GM21737 (cell line): ENCODE data around the gene ACAP2.
"Not testable (repeated sequence)": the region's sequence is repeated elsewhere in the genome, so short reads cannot be mapped to it uniquely, and the experiment has no call there.

Experiments
- ATAC-seq: cut with Tn5 transposase; IDR thresholded peaks from one replicate; pipeline ENCODE4 v1.9.1; 2021; ENCODE audit warnings: mild to moderate bottlenecking, moderate library complexity; ENCODE audit not compliant: unreplicated experiment

ACAP2 gene

GRCh38 chr3:195249057-195249770 lies 193.6 kb downstream of the ACAP2 start:
- ATAC-seq, result no peak

GRCh38 chr3:195248281-195248680 lies 194.5 kb downstream of the ACAP2 start:
- no peak for ATAC-seq

GRCh38 chr3:195247863-195248189 lies 195.0 kb downstream of the ACAP2 start:
- ATAC-seq, result no peak

GRCh38 chr3:195247086-195247862 lies 195.5 kb downstream of the ACAP2 start:
- no peak for ATAC-seq

GRCh38 chr3:195246581-195246995 lies 196.2 kb downstream of the ACAP2 start:
- ATAC-seq, result no peak

- ATAC-seq, result no peak
Observed at GRCh38 chr3:195245531-195245951, 197.3 kb downstream of the ACAP2 start.

- ATAC-seq, result no peak
Observed at GRCh38 chr3:195241592-195242355, 201.0 kb downstream of the ACAP2 start.

GRCh38 chr3:195240939-195241338 lies 201.9 kb downstream of the ACAP2 start:
- no peak for ATAC-seq

GRCh38 chr3:195240171-195240701 lies 202.6 kb downstream of the ACAP2 start:
- no peak for ATAC-seq

GRCh38 chr3:195239121-195239520 lies 203.7 kb downstream of the ACAP2 start:
- ATAC-seq, result no peak

- ATAC-seq, result no peak
Observed at GRCh38 chr3:195238586-195239118, 204.2 kb downstream of the ACAP2 start.

- no peak for ATAC-seq
Observed at GRCh38 chr3:195238081-195238571, 204.7 kb downstream of the ACAP2 start.

GRCh38 chr3:195236801-195237570 lies 205.8 kb downstream of the ACAP2 start:
- ATAC-seq, result no peak

- ATAC-seq, result no peak
Observed at GRCh38 chr3:195236076-195236798, 206.6 kb downstream of the ACAP2 start.

GRCh38 chr3:195230244-195230643 lies 212.6 kb downstream of the ACAP2 start:
- ATAC-seq, result no peak

- not testable (repeated sequence) for ATAC-seq
Observed at GRCh38 chr3:195228886-195229285, 213.9 kb downstream of the ACAP2 start.

GRCh38 chr3:195227871-195228270 lies 214.9 kb downstream of the ACAP2 start:
- ATAC-seq, result no peak

GRCh38 chr3:195226900-195227447 lies 215.8 kb downstream of the ACAP2 start:
- no peak for ATAC-seq

- ATAC-seq, result no peak
Observed at GRCh38 chr3:195226445-195226844, 216.4 kb downstream of the ACAP2 start.
